Panc1 (cell line): Measurements from ENCODE around the gene ROR1. TPM values are rescaled to one million over a fixed set of nuclear protein-coding genes. Genes with fewer than 3 reads are reported as not detected.

Experiments
- ATAC-seq: fragments of 200-7000 bp; cut with Tn5 transposase; 2 replicates; pipeline ENCODE4 v1.9.1; 2020; ENCODE audit warnings: mild to moderate bottlenecking, moderate library complexity
- BruUV-seq: library from RNA; stranded (reverse); fragments of 400-500 nt; replicated peaks from 2 replicates; lab custom pipeline; 2021; lab: Mats Ljungman, UMichigan
- CTCF ChIA-PET: fragments of 300-600 bp; sonication (Branson Sonifier 250); formaldehyde crosslinking; loops from one replicate; lab custom pipeline; 2022; ENCODE audit warnings: antibody characterized with exemption; lab: Charles Lee
- POLR2A ChIA-PET: fragments of 300-600 bp; sonication (Branson Sonifier 250); formaldehyde crosslinking; loops from one replicate; lab custom pipeline; 2022; ENCODE audit warnings: antibody characterized with exemption; lab: Charles Lee
- DNase-seq: peaks from one replicate; pipeline ENCODE4 v3.0.0-alpha.2; 2010; ENCODE audit warnings: low read depth, low spot score
- H3K27ac ChIP-seq: 2 replicates; pipeline ENCODE4 v1.5.1; 2011; ENCODE audit warnings: mild to moderate bottlenecking, low read length, inconsistent platforms
- H3K27me3 ChIP-seq: fragments of 200-500 bp; sonication (Bioruptor generic); 2 replicates; pipeline ENCODE4 v1.6.0; 2014; ENCODE audit warnings: low read length, inconsistent platforms; ENCODE audit not compliant: control insufficient read depth, insufficient read depth
- H3K36me3 ChIP-seq: fragments of 200-500 bp; sonication (Bioruptor generic); 2 replicates; pipeline ENCODE4 v1.5.1; 2014; ENCODE audit warnings: inconsistent platforms, mild to moderate bottlenecking, low read length, moderate library complexity; ENCODE audit not compliant: control insufficient read depth, insufficient read depth
- H3K4me1 ChIP-seq: 2 replicates; pipeline ENCODE4 v1.5.1; 2011; ENCODE audit warnings: inconsistent platforms, mild to moderate bottlenecking, low read length, moderate library complexity; ENCODE audit not compliant: control insufficient read depth, insufficient read depth
- H3K4me3 ChIP-seq, 2 experiments: 2 replicates each; pipeline ENCODE4 v1.5.1; 2011 to 2012; ENCODE audit warnings: low read depth in 2 of 2, low read length in 2 of 2, mild to moderate bottlenecking in 2 of 2, inconsistent platforms in 1 of 2, moderate library complexity in 1 of 2
- H3K9me3 ChIP-seq: fragments of 200-500 bp; sonication (Bioruptor generic); 2 replicates; pipeline ENCODE4 v1.5.1; 2014; ENCODE audit warnings: low read depth, mild to moderate bottlenecking, inconsistent platforms, low read length, moderate library complexity; ENCODE audit not compliant: control insufficient read depth, insufficient read depth
- POLR2AphosphoS5 ChIP-seq: IDR thresholded peaks from 2 replicates; pipeline ENCODE4 v1.6.1; 2012; ENCODE audit warnings: mild to moderate bottlenecking, low read depth, low read length, moderate library complexity
- REST ChIP-seq, 2 experiments: IDR thresholded peaks; 2 replicates each; pipeline ENCODE4 v1.6.1; 2011 to 2012; ENCODE audit warnings: low read depth in 2 of 2, control low read depth in 1 of 2, low read length in 1 of 2, mild to moderate bottlenecking in 1 of 2, moderate library complexity in 1 of 2; ENCODE audit not compliant: insufficient read depth in 1 of 2
- SIN3A ChIP-seq: IDR thresholded peaks from 2 replicates; pipeline ENCODE4 v1.6.1; 2012; ENCODE audit warnings: low read depth, mild to moderate bottlenecking, low read length, moderate library complexity, borderline replicate concordance; ENCODE audit not compliant: insufficient read depth
- TCF7L2 ChIP-seq: IDR thresholded peaks from 2 replicates; pipeline ENCODE4 v1.6.1; 2011; ENCODE audit warnings: mild to moderate bottlenecking, low read depth, low read length, inconsistent platforms
- in situ Hi-C: cut with HindIII; loops from 2 replicates; pipeline ENCODE4 v1.10.0; 2016; ENCODE audit warnings: low sequenced_read_pairs, low pct_unique_long_range_greater_than_20kb
- intact Hi-C: fragments of 100-400 bp; cut with micrococcal nuclease; formaldehyde crosslinking; loops from one replicate; pipeline ENCODE4 v1.10.0; 2022; ENCODE audit not compliant: unreplicated experiment
- total RNA-seq: library from RNA; stranded (reverse); gene quantifications from one replicate; pipeline ENCODE4 v1.2.1, GENCODE V29; 2021; ENCODE audit not compliant: unreplicated experiment
- TF ChIP-seq, protein P1 (sequence below): fragments of 450-650 bp; IDR thresholded peaks from 2 replicates; pipeline ENCODE4 v1.5.1; 2017; ENCODE audit warnings: mild to moderate bottlenecking

The ROR1 gene
- total RNA-seq, 1 experiment from 2014 or later = 19.3 TPM

DNA sequence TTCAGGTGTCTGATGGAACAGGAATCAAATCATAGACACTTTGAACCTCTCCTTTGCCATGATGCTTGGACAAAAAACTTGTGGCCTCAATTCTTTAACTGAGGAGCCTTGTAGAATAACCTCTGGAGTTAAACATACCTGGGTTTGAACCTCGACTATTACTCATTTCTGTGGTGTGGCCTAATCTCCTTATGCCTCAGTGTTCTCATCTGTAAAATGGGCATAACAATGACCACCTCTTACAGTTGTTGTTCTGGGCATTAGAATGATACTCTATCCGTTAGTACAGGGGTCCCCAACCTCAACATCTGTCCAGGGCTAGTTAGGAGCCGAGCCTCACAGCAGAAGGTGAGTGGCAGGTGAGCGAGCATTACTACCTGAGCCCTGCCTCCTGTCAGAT lies 137.2 kb downstream of the ROR1 start:
- BruUV-seq = no TSS peak
- ChIA-PET CTCF (no interaction called here), POLR2A (no interaction called here)
- DNase-seq = no peak
- no peak overlapping the region for H3K4me3 ChIP-seq
- no peaks in the 10 kb centered on the region for H3K9me3 ChIP-seq
- no peak for ATAC-seq
- H3K27me3 ChIP-seq = no peaks in the 10 kb centered on the region
- intact Hi-C loops = loop anchor here (10.0 kb wide), 1 partner anchor 136 kb away; the partner anchor contains the start of gene ROR1
- no peak for TF ChIP-seq TCF7L2
- TF ChIP-seq, protein P1, sequence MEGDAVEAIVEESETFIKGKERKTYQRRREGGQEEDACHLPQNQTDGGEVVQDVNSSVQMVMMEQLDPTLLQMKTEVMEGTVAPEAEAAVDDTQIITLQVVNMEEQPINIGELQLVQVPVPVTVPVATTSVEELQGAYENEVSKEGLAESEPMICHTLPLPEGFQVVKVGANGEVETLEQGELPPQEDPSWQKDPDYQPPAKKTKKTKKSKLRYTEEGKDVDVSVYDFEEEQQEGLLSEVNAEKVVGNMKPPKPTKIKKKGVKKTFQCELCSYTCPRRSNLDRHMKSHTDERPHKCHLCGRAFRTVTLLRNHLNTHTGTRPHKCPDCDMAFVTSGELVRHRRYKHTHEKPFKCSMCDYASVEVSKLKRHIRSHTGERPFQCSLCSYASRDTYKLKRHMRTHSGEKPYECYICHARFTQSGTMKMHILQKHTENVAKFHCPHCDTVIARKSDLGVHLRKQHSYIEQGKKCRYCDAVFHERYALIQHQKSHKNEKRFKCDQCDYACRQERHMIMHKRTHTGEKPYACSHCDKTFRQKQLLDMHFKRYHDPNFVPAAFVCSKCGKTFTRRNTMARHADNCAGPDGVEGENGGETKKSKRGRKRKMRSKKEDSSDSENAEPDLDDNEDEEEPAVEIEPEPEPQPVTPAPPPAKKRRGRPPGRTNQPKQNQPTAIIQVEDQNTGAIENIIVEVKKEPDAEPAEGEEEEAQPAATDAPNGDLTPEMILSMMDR = no peak
- no peak for TF ChIP-seq REST (IDR thresholded peaks at IDR 0.05; ENCODE audit: insufficient read depth in 1 of 2, low read depth in 2 of 2, low read length in 1 of 2)
- no peak for TF ChIP-seq SIN3A
- TF ChIP-seq POLR2AphosphoS5 = no peak
- H3K4me1 ChIP-seq = peaks cover 26% of the 10 kb centered on the region
- in situ Hi-C loops = no loop called here
- no peak overlapping the region for H3K27ac ChIP-seq
- no peaks in the 10 kb centered on the region for H3K36me3 ChIP-seq

- Histone ChIP-seq H3K9me3 (no peaks in the 10 kb centered on the region), H3K4me1 (peaks cover 19% of the 10 kb centered on the region; the same call in 1 of the 2 replicates), H3K36me3 (no peaks in the 10 kb centered on the region), H3K27me3 (no peaks in the 10 kb centered on the region), H3K4me3 (no peak overlapping the region), H3K27ac (no peak overlapping the region)
- DNase-seq (no peak), ATAC-seq (no peak)
- in situ Hi-C loops = no loop called here
- CTCF ChIA-PET = no interaction called here
- intact Hi-C loops = loop anchor here (10.0 kb wide), 1 partner anchor 138 kb away; the partner anchor contains the start of gene ROR1
- TF ChIP-seq REST (IDR thresholded peaks at IDR 0.05; ENCODE audit: insufficient read depth in 1 of 2, low read depth in 2 of 2, low read length in 1 of 2) (no peak), SIN3A (no peak), POLR2AphosphoS5 (no peak), TCF7L2 (no peak)
- TF ChIP-seq, protein P1 = no peak
- no TSS peak for BruUV-seq
- POLR2A ChIA-PET = interaction anchor here (0.6 kb wide), 1 partner anchor 60 kb away, joined by 3 read pairs; no protein-coding TSS in a partner anchor
Observed at GRCh38 chr1:63912643-63913042, 138.8 kb downstream of the ROR1 start.
